HEK293T (cell line): Measurements from ENCODE around the gene HBA1.

Source experiments
- CTCF ChIA-PET: fragments of 350-600 bp; formaldehyde crosslinking; extraction: SDS; loops from one replicate; lab custom pipeline; 2021; ENCODE audit warnings: antibody characterized with exemption, inconsistent platforms; lab: Yijun Ruan, JAX
- POLR2A ChIA-PET: fragments of 350-600 bp; formaldehyde crosslinking; extraction: SDS; loops from one replicate; lab custom pipeline; 2020; ENCODE audit warnings: antibody characterized with exemption, inconsistent platforms; lab: Yijun Ruan, JAX
- DNase-seq: peaks from one replicate; pipeline ENCODE4 v3.0.0; 2012; ENCODE audit warnings: mixed read lengths; ENCODE audit errors: extremely low spot score
- ARNT ChIP-seq: fragments of 450-650 bp; IDR thresholded peaks from 2 replicates; pipeline ENCODE4 v1.6.1; 2017; ENCODE audit warnings: mild to moderate bottlenecking
- BHLHE40 ChIP-seq: fragments of 450-650 bp; IDR thresholded peaks from 2 replicates; pipeline ENCODE4 v1.6.1; 2016; ENCODE audit warnings: mild to moderate bottlenecking, moderate library complexity, borderline replicate concordance
- CTBP1 ChIP-seq: fragments of 450-650 bp; IDR thresholded peaks from 2 replicates; pipeline ENCODE4 v1.6.1; 2016; ENCODE audit warnings: borderline replicate concordance
- ELF4 ChIP-seq: fragments of 450-650 bp; IDR thresholded peaks from 2 replicates; pipeline ENCODE4 v1.6.1; 2017; ENCODE audit warnings: antibody characterized with exemption
- FOXA1 ChIP-seq: fragments of 450-650 bp; IDR thresholded peaks from 2 replicates; pipeline ENCODE4 v1.6.1; 2016; ENCODE audit warnings: mild to moderate bottlenecking
- FOXK2 ChIP-seq: fragments of 450-650 bp; IDR thresholded peaks from 2 replicates; pipeline ENCODE4 v1.6.1; 2016; ENCODE audit warnings: mild to moderate bottlenecking
- FOXM1 ChIP-seq: fragments of 450-650 bp; IDR thresholded peaks from 2 replicates; pipeline ENCODE4 v1.6.1; 2017; ENCODE audit warnings: mild to moderate bottlenecking, borderline replicate concordance
- HDGF ChIP-seq: fragments of 450-650 bp; IDR thresholded peaks from 2 replicates; pipeline ENCODE4 v1.6.1; 2017; ENCODE audit warnings: antibody characterized with exemption, borderline replicate concordance
- L3MBTL2 ChIP-seq: fragments of 450-650 bp; conservative IDR thresholded peaks from 2 replicates; pipeline ENCODE4 v1.6.1; 2016; ENCODE audit warnings: mild to moderate bottlenecking
- LEF1 ChIP-seq: fragments of 450-650 bp; IDR thresholded peaks from 2 replicates; pipeline ENCODE4 v1.6.1; 2017; ENCODE audit warnings: mild to moderate bottlenecking, borderline replicate concordance
- NFRKB ChIP-seq: fragments of 450-650 bp; IDR thresholded peaks from 2 replicates; pipeline ENCODE4 v1.6.1; 2016; ENCODE audit warnings: mild to moderate bottlenecking, moderate library complexity
- PKNOX1 ChIP-seq: fragments of 450-650 bp; IDR thresholded peaks from 2 replicates; pipeline ENCODE4 v1.6.1; 2016
- SP1 ChIP-seq: fragments of 450-650 bp; IDR thresholded peaks from 2 replicates; pipeline ENCODE4 v1.6.1; 2017
- SUZ12 ChIP-seq: fragments of 450-650 bp; IDR thresholded peaks from 2 replicates; pipeline ENCODE4 v1.6.1; 2016; ENCODE audit warnings: mild to moderate bottlenecking
- TARDBP ChIP-seq: fragments of 450-650 bp; IDR thresholded peaks from 2 replicates; pipeline ENCODE4 v1.6.1; 2016
- ZNF384 ChIP-seq: fragments of 450-650 bp; IDR thresholded peaks from 2 replicates; pipeline ENCODE4 v1.6.1; 2016

The HBA1 gene

GRCh38 chr16:140175-140857 is 36.2 kb upstream of the HBA1 start:
- CTCF ChIA-PET: no interaction called here
- TF ChIP-seq FOXA1: no peak
- no peak for TF ChIP-seq ZNF384
- no peak for TF ChIP-seq TARDBP
- TF ChIP-seq CTBP1: no peak
- TF ChIP-seq ARNT: no peak
- TF ChIP-seq FOXM1: no peak
- TF ChIP-seq ELF4: no peak
- no peak for TF ChIP-seq NFRKB
- no peak for TF ChIP-seq PKNOX1
- TF ChIP-seq SP1: no peak
- no peak for TF ChIP-seq HDGF
- TF ChIP-seq BHLHE40: no peak
- TF ChIP-seq LEF1: no peak
- TF ChIP-seq FOXK2: no peak
- TF ChIP-seq SUZ12: no peak
- TF ChIP-seq L3MBTL2: no peak
- no peak for DNase-seq
- POLR2A ChIA-PET: interaction anchor here (0.5 to 1.7 kb wide), 3 partner anchors 9 to 87 kb away, joined by 3 read pairs; no protein-coding TSS in a partner anchor

GRCh38 chr16:142405-142967 is 34.0 kb upstream of the HBA1 start:
- CTCF ChIA-PET: interaction anchor here (1.4 kb wide), 1 partner anchor 35 kb away, joined by 3 read pairs; no protein-coding TSS in a partner anchor

DNA sequence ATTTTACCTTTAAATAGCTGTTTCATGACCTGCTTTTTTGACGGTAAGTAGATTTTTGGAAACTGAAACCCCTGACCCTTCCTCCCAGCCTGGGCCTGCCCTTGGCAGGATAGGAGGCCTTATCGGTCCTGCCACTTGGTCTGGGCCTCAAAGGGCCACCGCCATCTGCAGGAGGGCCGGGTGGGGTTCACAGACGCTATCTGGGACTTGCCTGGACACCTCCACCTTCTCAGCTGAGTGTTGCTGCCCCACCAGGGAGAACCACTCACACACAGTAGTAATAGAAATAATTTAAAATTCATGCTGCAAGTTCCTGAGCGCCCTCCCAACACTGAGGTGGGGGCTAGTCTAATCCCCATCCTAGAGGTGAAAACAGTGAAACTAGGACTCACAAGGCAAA is 33.4 kb upstream of the HBA1 start:
- DNase-seq: no peak
- CTCF ChIA-PET: interaction anchor here (1.0 to 1.4 kb wide), 2 partner anchors 18 to 36 kb away, joined by 3 to 5 read pairs; no protein-coding TSS in a partner anchor
- POLR2A ChIA-PET: no interaction called here
- TF ChIP-seq ELF4 (no peak), PKNOX1 (no peak), NFRKB (no peak), FOXA1 (no peak), CTBP1 (no peak), HDGF (no peak), SP1 (no peak), L3MBTL2 (no peak)

More at GRCh38 chr16:142405-142967, 34.0 kb upstream of the HBA1 start:
- POLR2A ChIA-PET: no interaction called here
- TF ChIP-seq FOXK2 (no peak), FOXM1 (no peak), PKNOX1 (no peak), FOXA1 (no peak), ZNF384 (no peak), SUZ12 (no peak), NFRKB (no peak), LEF1 (no peak), HDGF (no peak), BHLHE40 (no peak)
- DNase-seq: no peak

DNA sequence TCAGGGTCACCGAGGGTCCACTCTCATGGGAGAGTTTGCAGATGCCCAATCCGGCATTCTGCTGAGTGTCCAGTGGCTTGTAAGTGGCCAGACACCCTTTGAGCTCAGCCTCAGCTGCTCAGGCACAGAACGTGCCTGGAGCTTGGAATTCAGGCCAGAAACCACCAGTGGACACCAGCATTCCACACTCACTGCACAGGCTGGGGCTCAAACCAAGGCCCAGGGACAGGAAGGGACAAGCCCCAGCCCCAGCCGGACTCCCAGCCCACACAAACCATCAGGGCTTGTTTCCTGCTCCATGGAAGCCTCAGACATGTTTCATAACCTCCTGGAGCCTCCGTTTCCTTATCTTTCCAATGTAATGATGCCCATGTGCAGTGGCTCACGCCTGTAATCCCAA is 33.0 kb upstream of the HBA1 start:
- TF ChIP-seq TARDBP (no peak), ELF4 (no peak), FOXK2 (no peak), ZNF384 (no peak), HDGF (no peak)
- POLR2A ChIA-PET: no interaction called here
- CTCF ChIA-PET: interaction anchor here (1.0 to 1.4 kb wide), 2 partner anchors 19 to 36 kb away, joined by 3 to 5 read pairs; no protein-coding TSS in a partner anchor
- no peak for DNase-seq

- no peak for DNase-seq
- TF ChIP-seq NFRKB (no peak), SP1 (no peak), ARNT (no peak), L3MBTL2 (no peak), ELF4 (no peak), LEF1 (no peak), FOXA1 (no peak), PKNOX1 (no peak), BHLHE40 (no peak), SUZ12 (no peak), HDGF (no peak), TARDBP (no peak), CTBP1 (no peak), FOXK2 (no peak), ZNF384 (no peak), FOXM1 (no peak)
- POLR2A ChIA-PET: no interaction called here
- CTCF ChIA-PET: no interaction called here
Measured at GRCh38 chr16:144797-145252, 31.7 kb upstream of the HBA1 start.

GRCh38 chr16:146646-147045 is 29.8 kb upstream of the HBA1 start:
- TF ChIP-seq HDGF (no peak), FOXM1 (no peak), SUZ12 (no peak), CTBP1 (no peak), NFRKB (no peak), L3MBTL2 (no peak), FOXA1 (no peak), LEF1 (no peak)
- ChIA-PET CTCF (no interaction called here), POLR2A (no interaction called here)
- no peak for DNase-seq
